Right atrium auricular region (tissue), 2 donors: ENCODE results near the gene RBAK. TPM values are rescaled to one million over a fixed set of nuclear protein-coding genes. Genes with fewer than 3 reads are reported as not detected.
"Not testable (repeated sequence)": the region's sequence is repeated elsewhere in the genome, so short reads cannot be mapped to it uniquely, and the experiment has no call there.

ENCODE experiments used
- DNase-seq: peaks from one replicate; pipeline ENCODE4 v3.0.0-alpha.2; 2019; ENCODE audit warnings: low spot score
- H3K27ac ChIP-seq, 2 donors: fragments of 200-600 bp; sonication (generic); 1 replicate in 1 of 2; 2 replicates in 1 of 2; pipeline ENCODE4 v1.5.1; 2016 to 2019
- H3K27me3 ChIP-seq, 2 donors: fragments of 200-600 bp; sonication (generic); one replicate each; pipeline versions ENCODE4 v1.5.1 to v1.6.0; 2017 to 2019
- H3K36me3 ChIP-seq: fragments of 200-600 bp; sonication (generic); one replicate; pipeline ENCODE4 v1.5.1; 2016
- H3K4me1 ChIP-seq, 2 donors: fragments of 200-600 bp; sonication (generic); one replicate each; pipeline versions ENCODE4 v1.5.1 to v1.6.0; 2017 to 2019
- H3K4me3 ChIP-seq, 2 donors: fragments of 200-600 bp; sonication (generic); 1 replicate in 1 of 2; 2 replicates in 1 of 2; pipeline ENCODE4 v1.5.1; 2017 to 2019; ENCODE audit warnings: mild to moderate bottlenecking in 1 of 2, moderate library complexity in 1 of 2
- H3K9me3 ChIP-seq, 2 donors: fragments of 200-600 bp; sonication (generic); one replicate each; pipeline ENCODE4 v1.5.1; 2019
- CTCF ChIP-seq, 2 donors: fragments of 200-600 bp; sonication (generic); IDR thresholded peaks; one replicate each; pipeline ENCODE4 v1.5.1; 2019; ENCODE audit warnings: antibody characterized with exemption in 2 of 2
- total RNA-seq, 2 donors: library from RNA; depleted of rRNA; stranded (reverse); fragments of >200 nt; gene quantifications; one replicate each; pipeline ENCODE4 v1.1.0, GENCODE V29; 2016

RBAK gene
- total RNA-seq, 2 donors from 2014 or later, result 6.1 to 6.9 TPM

DNA sequence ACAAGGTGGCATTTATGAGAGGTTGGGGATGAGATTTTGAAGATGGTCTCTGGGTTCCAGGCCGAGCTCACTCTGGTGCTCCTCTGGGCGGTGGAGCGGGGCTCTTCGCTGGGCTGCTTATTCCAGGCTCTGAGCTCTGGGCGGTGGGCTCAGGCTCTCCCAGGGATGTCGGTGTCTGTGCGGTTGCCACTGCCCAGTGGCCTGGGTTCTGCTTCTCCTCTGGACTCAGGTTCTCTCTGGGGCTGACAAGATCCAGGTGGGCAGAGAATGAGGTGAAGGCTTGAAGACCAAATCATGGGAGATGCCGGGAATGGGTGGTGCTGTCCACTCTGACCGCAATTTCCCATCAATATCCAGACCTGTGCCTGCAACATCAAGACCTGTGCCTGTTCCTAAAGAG is 40.6 kb downstream of the RBAK start:
- peak; percentile 28 for DNase-seq
- Histone ChIP-seq H3K36me3 (no peaks in the 10 kb centered on the region), H3K4me3 (no peak overlapping the region), H3K9me3 (no peaks in the 10 kb centered on the region), H3K27ac (no peak overlapping the region), H3K27me3 (no peaks in the 10 kb centered on the region), H3K4me1 (no peaks in the 10 kb centered on the region)
- TF ChIP-seq CTCF (IDR thresholded peaks at IDR 0.05), result no peak

- H3K4me1 ChIP-seq, H3K36me3 ChIP-seq, H3K27ac ChIP-seq, H3K27me3 ChIP-seq, H3K9me3 ChIP-seq, H3K4me3 ChIP-seq, DNase-seq: not testable (repeated sequence)
Observed at GRCh38 chr7:5088228-5088833, 42.7 kb downstream of the RBAK start.

- H3K27ac ChIP-seq, result no peak overlapping the region
- no peak overlapping the region for H3K4me3 ChIP-seq
- H3K4me1 ChIP-seq, result no peaks in the 10 kb centered on the region
- no peaks in the 10 kb centered on the region for H3K27me3 ChIP-seq
- peaks cover 0 to 10% of the 10 kb centered on the region in 2 donors for H3K9me3 ChIP-seq
- no peak for TF ChIP-seq CTCF (IDR thresholded peaks at IDR 0.05)
- no peak for DNase-seq
- H3K36me3 ChIP-seq, result no peaks in the 10 kb centered on the region
Observed at GRCh38 chr7:5088906-5089305, 43.2 kb downstream of the RBAK start.

DNA sequence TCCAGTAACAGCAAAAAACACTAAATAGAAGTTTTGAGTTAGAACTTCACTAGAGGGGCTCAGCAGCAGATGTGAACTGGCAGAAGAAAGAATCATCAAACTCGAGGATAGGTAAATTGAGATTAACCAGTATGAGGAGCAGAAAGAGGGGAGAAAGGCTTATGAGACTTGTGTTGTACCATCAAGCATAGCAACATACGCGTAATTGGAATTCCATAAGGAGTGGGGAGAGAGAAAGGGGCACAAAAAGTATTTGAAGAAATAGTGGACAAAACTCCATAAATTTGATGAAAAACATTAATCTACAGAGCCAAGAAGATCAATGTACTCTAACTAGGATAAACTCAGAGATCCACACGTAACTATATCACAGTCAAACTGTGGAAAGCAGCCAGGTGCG is 48.3 kb downstream of the RBAK start:
- Histone ChIP-seq H3K4me1 (no peaks in the 10 kb centered on the region), H3K9me3 (peaks cover 9 to 32% of the 10 kb centered on the region in 2 donors), H3K36me3 (no peaks in the 10 kb centered on the region), H3K27ac (no peak overlapping the region), H3K27me3 (no peaks in the 10 kb centered on the region), H3K4me3 (no peak overlapping the region)
- DNase-seq, result no peak
- TF ChIP-seq CTCF (IDR thresholded peaks at IDR 0.05), result no peak

GRCh38 chr7:5094641-5095040 is 49.0 kb downstream of the RBAK start:
- Histone ChIP-seq H3K9me3 (peaks cover 9 to 39% of the 10 kb centered on the region in 2 donors), H3K36me3 (no peaks in the 10 kb centered on the region), H3K27ac (no peak overlapping the region), H3K4me3 (no peak overlapping the region), H3K4me1 (no peaks in the 10 kb centered on the region), H3K27me3 (no peaks in the 10 kb centered on the region)
- no peak for DNase-seq
- no peak for TF ChIP-seq CTCF (IDR thresholded peaks at IDR 0.05)

- Histone ChIP-seq H3K27me3 (no peaks in the 10 kb centered on the region), H3K27ac (no peak overlapping the region)
- no peak for DNase-seq
Observed at GRCh38 chr7:5116359-5116758, 70.7 kb downstream of the RBAK start.

More at GRCh38 chr7:5116359-5116758, 70.7 kb downstream of the RBAK start:
- TF ChIP-seq CTCF (IDR thresholded peaks at IDR 0.05), result no peak
- no peaks in the 10 kb centered on the region for H3K36me3 ChIP-seq
- H3K9me3 ChIP-seq, result no peaks in the 10 kb centered on the region
- H3K4me3 ChIP-seq, result no peak overlapping the region
- no peaks in the 10 kb centered on the region for H3K4me1 ChIP-seq
